Measurements from ENCODE around the gene GALNT10.

- no peak for TF ChIP-seq SMC3 (IDR thresholded peaks at IDR 0.05; ENCODE audit: low read depth, low read length)
- TF ChIP-seq, protein P1, sequence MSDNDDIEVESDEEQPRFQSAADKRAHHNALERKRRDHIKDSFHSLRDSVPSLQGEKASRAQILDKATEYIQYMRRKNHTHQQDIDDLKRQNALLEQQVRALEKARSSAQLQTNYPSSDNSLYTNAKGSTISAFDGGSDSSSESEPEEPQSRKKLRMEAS (IDR thresholded peaks at IDR 0.05; ENCODE audit: low read depth), result no peak
- TF ChIP-seq ZBTB33 (IDR thresholded peaks at IDR 0.05; ENCODE audit: borderline replicate concordance, low read depth), result no peak
Measured at GRCh38 chr5:154363411-154363810, 172.9 kb downstream of the GALNT10 start.
